ENCODE results near the gene ZDHHC7. TPM values are rescaled to one million over a fixed set of nuclear protein-coding genes. Genes with fewer than 3 reads are reported as not detected.

The ZDHHC7 gene
- total and polyA plus RNA-seq, 4 experiments from 2014 or later: 27.1 to 40.2 (median 34.7) TPM

DNA sequence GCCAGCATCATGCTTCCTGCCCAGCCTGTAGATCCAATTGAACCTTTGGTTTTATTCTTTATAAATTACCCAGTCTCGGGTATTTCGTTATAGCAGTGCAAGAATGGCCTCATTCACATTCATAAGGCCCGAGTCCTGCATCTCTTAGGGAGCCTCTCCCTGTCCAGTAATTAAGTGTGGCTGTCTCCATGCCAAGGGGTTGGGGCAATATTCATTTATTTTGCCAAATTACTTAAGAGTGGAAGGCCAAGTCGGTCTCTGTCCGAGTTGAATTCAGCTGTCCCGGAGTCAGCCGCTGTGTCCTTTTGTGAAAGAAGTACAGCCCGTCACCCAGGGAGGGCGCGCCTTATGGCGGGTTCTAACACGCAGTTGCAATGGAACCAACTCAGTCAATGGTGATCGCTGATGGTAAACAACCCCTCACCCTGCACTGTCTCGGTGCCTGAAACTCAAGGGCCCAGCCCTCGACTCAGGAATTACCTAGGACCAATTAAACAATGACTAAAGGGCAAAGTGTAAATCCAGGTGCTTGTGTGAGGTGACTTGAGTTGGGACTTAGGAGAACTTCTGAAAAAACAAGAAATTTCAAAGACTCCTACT is 38.5 kb upstream of the ZDHHC7 start:
- Histone ChIP-seq H3K4me3 (ENCODE audit: low read length in 2 of 2) (no peak overlapping the region), H3K27me3 (ENCODE audit: insufficient read depth, low read length) (no peaks in the 10 kb centered on the region), H3K9me3 (ENCODE audit: control insufficient read depth in 1 of 2, low read length in 2 of 2) (no peaks in the 10 kb centered on the region), H3K27ac (ENCODE audit: low read depth, low read length) (no peak overlapping the region), H3K36me3 (ENCODE audit: insufficient read depth, low read length) (no peaks in the 10 kb centered on the region), H3K4me1 (ENCODE audit: insufficient read depth, low read length) (peaks cover 12% of the 10 kb centered on the region)
- intact Hi-C loops (cut with micrococcal nuclease): no loop called here
- no peaks in the 10 kb centered on the region for H3K9me3 Mint-ChIP-seq
- no peaks in the 10 kb centered on the region for H3K27me3 Mint-ChIP-seq
- no peak for DNase-seq
- H3K27ac Mint-ChIP-seq: peak overlapping the region in 1 of 7 donors; percentile 37
- peaks cover 2 to 8% of the 10 kb centered on the region in 2 donors for H3K36me3 Mint-ChIP-seq
- ChIA-PET CTCF (ENCODE audit: partially characterized antibody) (no interaction called here), POLR2A (ENCODE audit: partially characterized antibody) (no interaction called here)
- H3K4me3 Mint-ChIP-seq: no peak overlapping the region
- H3K4me1 Mint-ChIP-seq: peaks cover 7 to 28% (median 9%) of the 10 kb centered on the region in 4 donors

DNA sequence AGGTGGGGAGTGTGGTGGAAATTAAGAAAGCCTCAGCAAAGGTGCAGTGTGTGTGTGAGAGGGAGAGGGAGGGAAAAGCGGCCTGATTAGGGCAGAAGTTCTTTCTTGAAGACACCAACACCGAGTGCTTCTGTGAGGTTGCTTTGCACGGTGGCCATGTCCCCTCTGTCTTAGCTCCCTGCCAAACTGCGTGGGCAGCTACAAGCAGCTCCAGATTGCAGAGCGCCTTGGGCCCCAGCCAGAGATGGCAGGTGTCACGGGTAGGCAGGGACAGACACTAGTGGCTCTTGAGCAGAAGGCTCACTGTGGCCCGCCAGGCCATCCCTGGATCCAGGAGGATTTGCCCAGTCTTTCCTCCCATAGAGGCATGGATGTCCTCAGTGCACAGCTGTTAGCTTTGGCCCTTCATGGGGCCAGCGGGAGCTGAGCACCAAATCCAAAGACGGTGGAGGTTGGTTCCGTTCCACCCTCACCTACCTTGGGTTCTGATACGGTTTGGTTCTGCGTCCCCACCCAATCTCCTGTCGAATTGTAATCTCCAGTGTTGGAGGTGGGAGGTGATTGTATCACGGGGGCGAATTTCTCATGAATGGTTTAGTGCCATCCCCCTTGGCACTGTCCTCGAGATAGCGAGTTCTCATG is 37.7 kb upstream of the ZDHHC7 start:
- H3K36me3 Mint-ChIP-seq: peaks cover 2 to 9% of the 10 kb centered on the region in 2 donors
- intact Hi-C loops (cut with micrococcal nuclease): no loop called here
- no peaks in the 10 kb centered on the region for H3K27me3 Mint-ChIP-seq
- ChIA-PET CTCF (ENCODE audit: partially characterized antibody) (no interaction called here), POLR2A (ENCODE audit: partially characterized antibody) (no interaction called here)
- no peak overlapping the region for H3K4me3 Mint-ChIP-seq
- H3K36me3 ChIP-seq (ENCODE audit: insufficient read depth, low read length): no peaks in the 10 kb centered on the region
- peak overlapping the region in 3 of 7 donors; percentile 26 to 83 (median 58) for H3K27ac Mint-ChIP-seq
- H3K27me3 ChIP-seq (ENCODE audit: insufficient read depth, low read length): no peaks in the 10 kb centered on the region
- H3K27ac ChIP-seq (ENCODE audit: low read depth, low read length): no peak overlapping the region
- no peaks in the 10 kb centered on the region for H3K9me3 Mint-ChIP-seq
- H3K9me3 ChIP-seq (ENCODE audit: control insufficient read depth in 1 of 2, low read length in 2 of 2): no peaks in the 10 kb centered on the region
- no peak for DNase-seq
- H3K4me3 ChIP-seq (ENCODE audit: low read length in 2 of 2): no peak overlapping the region
- peaks cover 3 to 25% (median 8%) of the 10 kb centered on the region in 4 donors for H3K4me1 Mint-ChIP-seq
- H3K4me1 ChIP-seq (ENCODE audit: insufficient read depth, low read length): peaks cover 5% of the 10 kb centered on the region

GRCh38 chr16:85047867-85048455 is 36.6 kb upstream of the ZDHHC7 start:
- CTCF ChIA-PET (ENCODE audit: partially characterized antibody): interaction anchor here (0.9 to 1.3 kb wide), 2 partner anchors 21 to 39 kb away, joined by 3 read pairs; partner anchors contain the start of gene KIAA0513
- POLR2A ChIA-PET (ENCODE audit: partially characterized antibody): interaction anchor here (1.2 to 1.5 kb wide), 3 partner anchors 18 to 22 kb away, joined by 3 to 10 read pairs (median 5); partner anchors contain the start of gene KIAA0513
- Histone ChIP-seq H3K27ac (ENCODE audit: low read depth, low read length) (no peak overlapping the region), H3K4me1 (ENCODE audit: insufficient read depth, low read length) (peaks cover 5% of the 10 kb centered on the region), H3K9me3 (ENCODE audit: control insufficient read depth in 1 of 2, low read length in 2 of 2) (no peaks in the 10 kb centered on the region), H3K36me3 (ENCODE audit: insufficient read depth, low read length) (no peaks in the 10 kb centered on the region), H3K27me3 (ENCODE audit: insufficient read depth, low read length) (no peaks in the 10 kb centered on the region), H3K4me3 (ENCODE audit: low read length in 2 of 2) (no peak overlapping the region)
- no peaks in the 10 kb centered on the region for H3K27me3 Mint-ChIP-seq
- DNase-seq: no peak
- H3K27ac Mint-ChIP-seq: peak overlapping the region in 4 of 7 donors; percentile 15 to 53 (median 46)
- intact Hi-C loops (cut with micrococcal nuclease): no loop called here
- H3K4me3 Mint-ChIP-seq: no peak overlapping the region
- H3K9me3 Mint-ChIP-seq: no peaks in the 10 kb centered on the region
- H3K4me1 Mint-ChIP-seq: peaks cover 3 to 25% (median 6%) of the 10 kb centered on the region in 4 donors
- H3K36me3 Mint-ChIP-seq: peaks cover 3 to 11% of the 10 kb centered on the region in 2 donors

- H3K27ac Mint-ChIP-seq: peak overlapping the region in 5 of 7 donors; percentile 4 to 79 (median 46)
- H3K27ac ChIP-seq (ENCODE audit: low read depth, low read length): no peak overlapping the region
- POLR2A ChIA-PET (ENCODE audit: partially characterized antibody): interaction anchor here (1.2 to 1.5 kb wide), 5 partner anchors 8 to 22 kb away, joined by 3 to 10 read pairs (median 5); partner anchors contain the start of gene KIAA0513
Observed at GRCh38 chr16:85046931-85047866, 35.9 kb upstream of the ZDHHC7 start.

DNA sequence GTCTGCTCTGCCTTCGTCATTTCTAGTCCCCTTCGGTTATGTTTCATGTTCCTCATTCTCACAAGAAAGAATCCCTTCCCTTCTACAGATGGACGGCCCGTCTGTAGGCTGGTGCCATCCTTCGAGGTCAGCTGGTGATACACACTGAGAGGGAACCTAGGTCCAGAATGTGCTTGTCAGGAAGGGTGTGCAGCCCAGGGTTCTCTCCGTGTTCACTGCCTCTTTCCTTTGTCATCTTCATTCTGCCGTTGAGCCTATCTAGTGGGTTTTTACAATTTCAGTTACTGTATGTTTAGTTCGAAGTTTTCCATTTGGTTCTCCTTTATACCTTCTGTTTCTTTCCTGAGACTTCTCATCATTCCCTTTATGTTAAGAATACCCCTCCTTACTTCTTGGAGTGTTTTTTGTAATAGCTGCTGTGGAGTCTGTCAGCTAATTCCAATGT is 35.2 kb upstream of the ZDHHC7 start:
- Mint-ChIP-seq H3K27ac (peak overlapping the region in 3 of 7 donors; percentile 14 to 55 (median 32)), H3K4me3 (no peak overlapping the region), H3K36me3 (peaks cover 5 to 11% of the 10 kb centered on the region in 2 donors), H3K27me3 (no peaks in the 10 kb centered on the region), H3K4me1 (peaks cover 2 to 25% (median 6%) of the 10 kb centered on the region in 4 donors), H3K9me3 (no peaks in the 10 kb centered on the region)
- no peak overlapping the region for H3K4me3 ChIP-seq (ENCODE audit: low read length in 2 of 2)
- H3K4me1 ChIP-seq (ENCODE audit: insufficient read depth, low read length): peaks cover 5% of the 10 kb centered on the region
- CTCF ChIA-PET (ENCODE audit: partially characterized antibody): interaction anchor here (1.1 to 2.0 kb wide), 3 partner anchors 40 to 75 kb away, joined by 3 to 7 read pairs (median 4); no protein-coding TSS in a partner anchor
- no peaks in the 10 kb centered on the region for H3K9me3 ChIP-seq (ENCODE audit: control insufficient read depth in 1 of 2, low read length in 2 of 2)
- POLR2A ChIA-PET (ENCODE audit: partially characterized antibody): interaction anchor here (1.2 to 1.5 kb wide), 5 partner anchors 9 to 23 kb away, joined by 3 to 10 read pairs (median 5); partner anchors contain the start of gene KIAA0513
- H3K27ac ChIP-seq (ENCODE audit: low read depth, low read length): no peak overlapping the region
- no peaks in the 10 kb centered on the region for H3K27me3 ChIP-seq (ENCODE audit: insufficient read depth, low read length)
- no peak for DNase-seq
- H3K36me3 ChIP-seq (ENCODE audit: insufficient read depth, low read length): no peaks in the 10 kb centered on the region
- intact Hi-C loops (cut with micrococcal nuclease): no loop called here

More at GRCh38 chr16:85046931-85047866, 35.9 kb upstream of the ZDHHC7 start:
- Histone ChIP-seq H3K27me3 (ENCODE audit: insufficient read depth, low read length) (no peaks in the 10 kb centered on the region), H3K4me3 (ENCODE audit: low read length in 2 of 2) (no peak overlapping the region), H3K4me1 (ENCODE audit: insufficient read depth, low read length) (peaks cover 5% of the 10 kb centered on the region), H3K36me3 (ENCODE audit: insufficient read depth, low read length) (no peaks in the 10 kb centered on the region), H3K9me3 (ENCODE audit: control insufficient read depth in 1 of 2, low read length in 2 of 2) (no peaks in the 10 kb centered on the region)
- peaks cover 3 to 25% (median 6%) of the 10 kb centered on the region in 4 donors for H3K4me1 Mint-ChIP-seq
- peak overlapping the region in 4 of 8 donors; percentile 8 to 30 (median 10) for H3K4me3 Mint-ChIP-seq
- CTCF ChIA-PET (ENCODE audit: partially characterized antibody): interaction anchor here (1.1 to 2.0 kb wide), 4 partner anchors 20 to 76 kb away, joined by 3 to 7 read pairs (median 4); partner anchors contain the start of gene KIAA0513
- no peaks in the 10 kb centered on the region for H3K9me3 Mint-ChIP-seq
- H3K27me3 Mint-ChIP-seq: no peaks in the 10 kb centered on the region
- H3K36me3 Mint-ChIP-seq: peaks cover 3 to 11% of the 10 kb centered on the region in 2 donors
- intact Hi-C loops (cut with micrococcal nuclease): no loop called here
- no peak for DNase-seq

- Mint-ChIP-seq H3K4me3 (no peak overlapping the region), H3K27ac (no peak overlapping the region), H3K27me3 (no peaks in the 10 kb centered on the region), H3K36me3 (peaks cover 6 to 11% of the 10 kb centered on the region in 2 donors), H3K4me1 (peaks cover 0 to 25% (median 6%) of the 10 kb centered on the region in 4 donors), H3K9me3 (peaks cover 0 to 3% (median 0%) of the 10 kb centered on the region in 8 donors)
- Histone ChIP-seq H3K27ac (ENCODE audit: low read depth, low read length) (no peak overlapping the region), H3K27me3 (ENCODE audit: insufficient read depth, low read length) (no peaks in the 10 kb centered on the region), H3K36me3 (ENCODE audit: insufficient read depth, low read length) (no peaks in the 10 kb centered on the region), H3K4me3 (ENCODE audit: low read length in 2 of 2) (no peak overlapping the region), H3K4me1 (ENCODE audit: insufficient read depth, low read length) (peaks cover 5% of the 10 kb centered on the region), H3K9me3 (ENCODE audit: control insufficient read depth in 1 of 2, low read length in 2 of 2) (no peaks in the 10 kb centered on the region)
- no peak for DNase-seq
- ChIA-PET CTCF (ENCODE audit: partially characterized antibody) (interaction anchor here (1.2 to 2.0 kb wide), 2 partner anchors 41 to 75 kb away, joined by 4 to 7 read pairs; no protein-coding TSS in a partner anchor), POLR2A (ENCODE audit: partially characterized antibody) (interaction anchor here (1.1 kb wide), 1 partner anchor 9 kb away, joined by 3 read pairs; no protein-coding TSS in a partner anchor)
- intact Hi-C loops (cut with micrococcal nuclease): no loop called here
Observed at GRCh38 chr16:85045641-85046471, 34.5 kb upstream of the ZDHHC7 start.

Measured in CD4-positive, alpha-beta memory T cell (primary cell).